OCI-LY1 (cell line): ENCODE measurements around the gene PDE6D.

Experiments used
- H2AFZ ChIP-seq: fragments of 200-600 bp; sonication (generic), shearing (Covaris generic); 2 replicates; pipeline ENCODE4 v1.6.0; 2014; ENCODE audit warnings: antibody characterized with exemption, mild to moderate bottlenecking, low read length
- H3F3A ChIP-seq: fragments of 200-600 bp; sonication (generic), shearing (Covaris generic); 2 replicates; pipeline ENCODE4 v1.6.0; 2014; ENCODE audit warnings: mild to moderate bottlenecking, antibody characterized with exemption, low read length, moderate library complexity; ENCODE audit not compliant: insufficient read depth
- H3K27ac ChIP-seq: fragments of 200-600 bp; sonication (generic); 2 replicates; pipeline ENCODE4 v1.5.1; 2014; ENCODE audit warnings: low read length, mixed run types, mild to moderate bottlenecking, low read depth; ENCODE audit not compliant: poor library complexity, severe bottlenecking
- H3K27me3 ChIP-seq: fragments of 200-600 bp; sonication (generic); 2 replicates; pipeline ENCODE4 v1.6.0; 2014; ENCODE audit warnings: antibody characterized with exemption, mild to moderate bottlenecking, low read length, moderate library complexity; ENCODE audit not compliant: insufficient read depth
- H3K36me3 ChIP-seq: fragments of 200-600 bp; sonication (generic); 2 replicates; pipeline ENCODE4 v1.6.1; 2014; ENCODE audit warnings: mild to moderate bottlenecking, antibody characterized with exemption, low read length, moderate library complexity, mixed read lengths; ENCODE audit not compliant: insufficient read depth
- H3K4me1 ChIP-seq: fragments of 200-600 bp; sonication (generic); 2 replicates; pipeline ENCODE4 v1.5.1; 2014; ENCODE audit warnings: mild to moderate bottlenecking, low read length, moderate library complexity; ENCODE audit not compliant: insufficient read depth, severe bottlenecking
- H3K4me2 ChIP-seq: fragments of 200-600 bp; sonication (generic), shearing (Covaris generic); 2 replicates; pipeline ENCODE4 v1.6.1; 2014; ENCODE audit warnings: low read length
- H3K4me3 ChIP-seq: fragments of 200-600 bp; sonication (generic); 2 replicates; pipeline ENCODE4 v1.5.1; 2014; ENCODE audit warnings: low read length, low read depth, mild to moderate bottlenecking, mixed read lengths; ENCODE audit not compliant: poor library complexity, severe bottlenecking
- H3K79me2 ChIP-seq: fragments of 200-600 bp; shearing (Covaris generic); 2 replicates; pipeline ENCODE4 v1.6.1; 2016; ENCODE audit warnings: mixed run types, low read length, mixed read lengths; ENCODE audit not compliant: insufficient read depth
- H3K9ac ChIP-seq: fragments of 200-600 bp; sonication (generic), shearing (Covaris generic); 2 replicates; pipeline ENCODE4 v1.6.1; 2014; ENCODE audit warnings: mild to moderate bottlenecking, low read length, mixed read lengths
- H3K9me2 ChIP-seq: fragments of 200-600 bp; sonication (generic), shearing (Covaris generic); 2 replicates; pipeline ENCODE4 v1.6.1; 2014; ENCODE audit warnings: low read depth, mild to moderate bottlenecking, low read length, mixed read lengths
- H3K9me3 ChIP-seq: fragments of 200-600 bp; shearing (Covaris generic); 2 replicates; pipeline ENCODE4 v1.6.1; 2014; ENCODE audit warnings: low read length, mixed read lengths
- H4K20me1 ChIP-seq: fragments of 200-600 bp; sonication (generic), shearing (Covaris generic); 2 replicates; pipeline ENCODE4 v1.6.0; 2016; ENCODE audit warnings: mild to moderate bottlenecking, low read length; ENCODE audit not compliant: insufficient read depth
- CTCF ChIP-seq: fragments of 200-600 bp; sonication (generic), shearing (Covaris generic); IDR thresholded peaks from 2 replicates; pipeline ENCODE4 v1.5.1; 2017; ENCODE audit warnings: mild to moderate bottlenecking, antibody characterized with exemption, low read length, moderate library complexity, mixed read lengths
- EZH2 ChIP-seq: fragments of 200-600 bp; sonication (generic), shearing (Covaris generic); IDR thresholded peaks from 2 replicates; pipeline ENCODE4 v1.8.0; 2017; ENCODE audit warnings: borderline replicate concordance, mixed run types, mild to moderate bottlenecking, antibody characterized with exemption, low read length, moderate library complexity, mixed read lengths

The PDE6D gene

GRCh38 chr2:231722721-231723307 lies 58.3 kb downstream of the PDE6D start:
- H3K4me1 ChIP-seq, result peaks cover 20% of the 10 kb centered on the region
- no peak overlapping the region for H3K4me3 ChIP-seq
- no peaks in the 10 kb centered on the region for H3F3A ChIP-seq
- H3K27me3 ChIP-seq, result no peaks in the 10 kb centered on the region
- H3K27ac ChIP-seq, result no peak overlapping the region
- H3K79me2 ChIP-seq, result no peaks in the 10 kb centered on the region
- no peak overlapping the region for H3K9ac ChIP-seq
- TF ChIP-seq CTCF, result no peak
- no peak for TF ChIP-seq EZH2
- no peaks in the 10 kb centered on the region for H3K9me3 ChIP-seq
- H3K9me2 ChIP-seq, result no peaks in the 10 kb centered on the region
- H3K4me2 ChIP-seq, result no peak overlapping the region
- no peaks in the 10 kb centered on the region for H3K36me3 ChIP-seq
- H2AFZ ChIP-seq, result no peak overlapping the region
- no peaks in the 10 kb centered on the region for H4K20me1 ChIP-seq

GRCh38 chr2:231720987-231721966 lies 59.8 kb downstream of the PDE6D start:
- Histone ChIP-seq H3F3A (no peaks in the 10 kb centered on the region), H3K79me2 (no peaks in the 10 kb centered on the region), H3K4me2 (no peak overlapping the region), H3K4me1 (peaks cover 25% of the 10 kb centered on the region), H3K9me2 (no peaks in the 10 kb centered on the region), H3K4me3 (no peak overlapping the region), H3K27me3 (no peaks in the 10 kb centered on the region), H3K9me3 (no peaks in the 10 kb centered on the region), H3K36me3 (no peaks in the 10 kb centered on the region), H3K27ac (peak overlapping the region; percentile 40), H4K20me1 (no peaks in the 10 kb centered on the region), H3K9ac (no peak overlapping the region), H2AFZ (no peak overlapping the region)
- TF ChIP-seq EZH2 (no peak), CTCF (peak; percentile 20; the same call in 1 of the 2 replicates)

- Histone ChIP-seq H3K4me1 (peaks cover 25% of the 10 kb centered on the region), H4K20me1 (no peaks in the 10 kb centered on the region), H2AFZ (no peak overlapping the region), H3K79me2 (no peaks in the 10 kb centered on the region), H3K4me3 (no peak overlapping the region), H3K27ac (peak overlapping the region; percentile 40), H3K9me2 (no peaks in the 10 kb centered on the region), H3K36me3 (no peaks in the 10 kb centered on the region), H3K9ac (no peak overlapping the region), H3K9me3 (no peaks in the 10 kb centered on the region), H3K4me2 (no peak overlapping the region), H3F3A (no peaks in the 10 kb centered on the region), H3K27me3 (no peaks in the 10 kb centered on the region)
- TF ChIP-seq CTCF, result no peak
- no peak for TF ChIP-seq EZH2
Observed at GRCh38 chr2:231720292-231720986, 60.6 kb downstream of the PDE6D start.
